ENCODE measurements around the gene TM2D3. TPM values are rescaled to one million over a fixed set of nuclear protein-coding genes. Genes with fewer than 3 reads are reported as not detected.

TM2D3 gene
- total and polyA plus RNA-seq, 2 donors from 2014 or later, result 47.9 to 48.7 TPM

DNA sequence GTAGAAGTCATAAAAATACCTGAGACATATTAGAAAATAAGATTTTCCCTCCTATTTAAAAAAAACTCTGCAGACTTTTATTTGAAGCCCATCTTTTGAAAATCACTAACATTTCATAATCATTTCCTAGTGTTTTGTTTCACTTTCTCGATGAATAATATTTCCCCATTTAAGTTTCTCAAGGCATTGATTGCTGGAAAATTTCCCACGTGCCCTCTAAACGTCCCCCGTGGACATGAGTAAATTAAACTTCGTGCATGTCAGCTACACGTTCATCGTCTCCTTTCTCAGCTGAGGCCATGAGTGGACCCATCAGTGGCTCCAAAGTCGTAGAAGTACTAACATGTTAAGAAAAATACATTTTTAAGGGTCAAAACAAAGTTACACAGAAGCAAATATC lies 2.0 kb upstream of the TM2D3 start:
- Histone ChIP-seq H3K27ac (ENCODE audit: low read depth in 2 of 2, low read length in 2 of 2) (no peak overlapping the region), H3K36me3 (ENCODE audit: control insufficient read depth in 2 of 3, insufficient read depth in 3 of 3, low read length in 3 of 3) (peaks cover 0 to 4% (median 0%) of the 10 kb centered on the region in 3 donors), H3K9me3 (ENCODE audit: control insufficient read depth in 2 of 3, insufficient read depth in 1 of 3, low read length in 3 of 3) (no peaks in the 10 kb centered on the region), H3K27me3 (ENCODE audit: control insufficient read depth, insufficient read depth, low read length) (no peaks in the 10 kb centered on the region), H3K4me1 (ENCODE audit: control insufficient read depth in 2 of 3, insufficient read depth in 2 of 3, low read depth in 1 of 3, low read length in 3 of 3) (peaks cover 0 to 17% (median 5%) of the 10 kb centered on the region in 3 donors), H3K4me3 (ENCODE audit: low read length in 3 of 3) (no peak overlapping the region), H3K9ac (ENCODE audit: low read length in 3 of 3) (no peak overlapping the region)
- no peak for FAIRE-seq
- no peak for TF ChIP-seq CTCF (IDR thresholded peaks at IDR 0.05; ENCODE audit: borderline replicate concordance, extremely low read depth, insufficient read depth)
- intact Hi-C loops (cut with DNase I), result no loop called here
- DNase-seq, result no peak

DNA sequence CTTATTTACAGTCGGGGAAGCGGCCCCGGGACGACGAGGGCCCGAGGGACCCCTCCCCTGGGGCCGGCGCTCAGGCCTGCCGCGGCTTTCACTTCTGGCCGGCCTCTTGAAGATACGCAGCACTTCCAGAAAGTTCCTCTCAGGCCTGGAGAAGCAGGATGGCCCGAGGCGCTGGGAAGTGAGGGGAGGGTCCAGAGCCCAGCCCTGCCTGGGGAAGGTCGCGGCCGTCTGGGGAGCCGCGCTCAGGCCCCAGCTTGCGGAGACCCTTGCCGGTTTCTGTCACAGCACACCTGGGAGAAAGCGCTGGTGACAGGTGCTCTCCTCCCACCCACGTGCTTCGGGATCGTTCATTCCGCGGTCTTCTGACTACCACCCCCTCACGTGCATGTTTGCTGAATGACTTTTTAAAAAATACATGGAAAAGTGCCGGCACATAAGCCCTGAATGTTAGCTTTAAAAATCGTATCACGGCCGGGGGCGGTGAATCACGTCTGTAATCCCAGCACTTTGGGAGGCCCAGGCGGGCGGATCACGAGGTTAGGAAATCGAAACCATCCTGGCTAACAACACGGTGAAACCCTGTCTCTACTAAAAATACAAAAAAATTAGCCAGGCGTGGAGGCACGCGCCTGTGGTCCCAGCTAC lies 727 bp upstream of the TM2D3 start:
- peaks cover 0 to 17% (median 3%) of the 10 kb centered on the region in 3 donors for H3K4me1 ChIP-seq (ENCODE audit: control insufficient read depth in 2 of 3, insufficient read depth in 2 of 3, low read depth in 1 of 3, low read length in 3 of 3)
- TF ChIP-seq CTCF (IDR thresholded peaks at IDR 0.05; ENCODE audit: borderline replicate concordance, extremely low read depth, insufficient read depth), result no peak
- H3K36me3 ChIP-seq (ENCODE audit: control insufficient read depth in 2 of 3, insufficient read depth in 3 of 3, low read length in 3 of 3), result peaks cover 0 to 8% (median 8%) of the 10 kb centered on the region in 3 donors
- peak overlapping the region; percentile 67 to 96 (median 94) for H3K9ac ChIP-seq (ENCODE audit: low read length in 3 of 3)
- intact Hi-C loops (cut with DNase I), result no loop called here
- H3K9me3 ChIP-seq (ENCODE audit: control insufficient read depth in 2 of 3, insufficient read depth in 1 of 3, low read length in 3 of 3), result no peaks in the 10 kb centered on the region
- peak overlapping the region; percentile 62 to 94 (median 76) for H3K4me3 ChIP-seq (ENCODE audit: low read length in 3 of 3)
- peak overlapping the region; percentile 96 to 97 for H3K27ac ChIP-seq (ENCODE audit: low read depth in 2 of 2, low read length in 2 of 2)
- FAIRE-seq, result no peak
- peak; percentile 30 to 81 (median 33) for DNase-seq
- no peaks in the 10 kb centered on the region for H3K27me3 ChIP-seq (ENCODE audit: control insufficient read depth, insufficient read depth, low read length)

- no peak for TF ChIP-seq CTCF (IDR thresholded peaks at IDR 0.05; ENCODE audit: borderline replicate concordance, extremely low read depth, insufficient read depth)
- H3K36me3 ChIP-seq (ENCODE audit: control insufficient read depth in 2 of 3, insufficient read depth in 3 of 3, low read length in 3 of 3), result peaks cover 2 to 13% (median 8%) of the 10 kb centered on the region in 3 donors
- intact Hi-C loops (cut with DNase I), result no loop called here
- H3K4me1 ChIP-seq (ENCODE audit: control insufficient read depth in 2 of 3, insufficient read depth in 2 of 3, low read depth in 1 of 3, low read length in 3 of 3), result peaks cover 0 to 17% (median 3%) of the 10 kb centered on the region in 3 donors
- H3K27ac ChIP-seq (ENCODE audit: low read depth in 2 of 2, low read length in 2 of 2), result peak overlapping the region; percentile 96 to 97
- peak overlapping the region; percentile 57 to 96 (median 95) for H3K9ac ChIP-seq (ENCODE audit: low read length in 3 of 3)
- no peaks in the 10 kb centered on the region for H3K9me3 ChIP-seq (ENCODE audit: control insufficient read depth in 2 of 3, insufficient read depth in 1 of 3, low read length in 3 of 3)
- H3K27me3 ChIP-seq (ENCODE audit: control insufficient read depth, insufficient read depth, low read length), result no peaks in the 10 kb centered on the region
- DNase-seq (peak in 2 of 5 donors; percentile 56 to 64), FAIRE-seq (no peak)
- H3K4me3 ChIP-seq (ENCODE audit: low read length in 3 of 3), result peak overlapping the region; percentile 81 to 94 (median 94)
Measured at GRCh38 chr15:101651554-101652097, 555 bp downstream of the TM2D3 start.
